HepG2 (cell line): Measurements from ENCODE around the gene GNAI2. TPM values are rescaled to one million over a fixed set of nuclear protein-coding genes. Genes with fewer than 3 reads are reported as not detected.

ENCODE experiments used
- FOXK2 ChIP-seq: fragments of 450-650 bp; IDR thresholded peaks from 2 replicates; pipeline ENCODE4 v1.6.1; 2016
- HNRNPLL ChIP-seq: fragments of 200-400 bp; formaldehyde crosslinking; IDR thresholded peaks from 2 replicates; pipeline ENCODE4 v1.6.1; 2017; ENCODE audit warnings: mild to moderate bottlenecking, low read depth, low read length; ENCODE audit not compliant: poor library complexity, severe bottlenecking
- KAT7 ChIP-seq: IDR thresholded peaks from 2 replicates; pipeline ENCODE4 v1.6.1; 2018; ENCODE audit warnings: borderline replicate concordance, missing compliant biosample characterization
- KDM5A ChIP-seq: fragments of 200-600 bp; sonication (generic); IDR thresholded peaks from 2 replicates; pipeline ENCODE4 v1.7.0; 2018; ENCODE audit warnings: antibody characterized with exemption, mild to moderate bottlenecking, low read length, borderline replicate concordance
- KLF15 ChIP-seq: sonication (generic); formaldehyde crosslinking; IDR thresholded peaks from 2 replicates; pipeline ENCODE4 v1.8.1; 2023; ENCODE audit warnings: borderline replicate concordance, mild to moderate bottlenecking, inconsistent platforms, missing genetic modification reagents, mixed read lengths
- MAFK ChIP-seq, 2 experiments: IDR thresholded peaks in 1 of 2; conservative IDR thresholded peaks in 1 of 2; 2 replicates each; pipeline ENCODE4 v1.6.1; 2011; ENCODE audit warnings: improper control_type of control experiment in 2 of 2, low read length in 2 of 2
- MTA3 ChIP-seq: sonication (generic); formaldehyde crosslinking; IDR thresholded peaks from 2 replicates; pipeline ENCODE4 v1.4.0; 2020; ENCODE audit warnings: missing genetic modification reagents
- NBN ChIP-seq: fragments of 450-650 bp; conservative IDR thresholded peaks from 2 replicates; pipeline ENCODE4 v1.6.1; 2017
- RAD21 ChIP-seq: fragments of 450-650 bp; formaldehyde crosslinking; IDR thresholded peaks from 2 replicates; pipeline ENCODE4 v1.5.0; 2020; ENCODE audit warnings: mild to moderate bottlenecking
- SIX1 ChIP-seq: sonication (generic); formaldehyde crosslinking; IDR thresholded peaks from 2 replicates; pipeline ENCODE4 v1.4.0; 2020; ENCODE audit warnings: missing genetic modification reagents, borderline replicate concordance
- TSC22D2 ChIP-seq: sonication (generic); formaldehyde crosslinking; IDR thresholded peaks from 2 replicates; pipeline ENCODE4 v1.5.1; 2020; ENCODE audit warnings: missing genetic modification reagents, mild to moderate bottlenecking, borderline replicate concordance
- ZBTB20 ChIP-seq: sonication (generic); formaldehyde crosslinking; IDR thresholded peaks from 2 replicates; pipeline ENCODE4 v1.8.1; 2023; ENCODE audit warnings: missing genetic modification reagents, low read depth, mild to moderate bottlenecking, borderline replicate concordance
- ZNF101 ChIP-seq: sonication (generic); formaldehyde crosslinking; IDR thresholded peaks from 2 replicates; pipeline ENCODE4 v1.4.0; 2020; ENCODE audit warnings: mild to moderate bottlenecking, low read depth, missing genetic modification reagents, borderline replicate concordance
- ZNF121 ChIP-seq: sonication (generic); formaldehyde crosslinking; IDR thresholded peaks from 2 replicates; pipeline ENCODE4 v1.5.0; 2020; ENCODE audit warnings: mild to moderate bottlenecking, missing genetic modification reagents
- ZNF430 ChIP-seq: sonication (generic); formaldehyde crosslinking; IDR thresholded peaks from 2 replicates; pipeline ENCODE4 v1.9.0; 2021; ENCODE audit warnings: mild to moderate bottlenecking, missing genetic modification reagents
- ZNF569 ChIP-seq: sonication (generic); formaldehyde crosslinking; IDR thresholded peaks from 2 replicates; pipeline ENCODE4 v1.5.0; 2020; ENCODE audit warnings: mild to moderate bottlenecking, missing genetic modification reagents, moderate library complexity, borderline replicate concordance
- ZNF713 ChIP-seq: sonication (generic); formaldehyde crosslinking; IDR thresholded peaks from 2 replicates; pipeline ENCODE4 v1.4.0; 2020; ENCODE audit warnings: mild to moderate bottlenecking, missing genetic modification reagents
- ZNF777 ChIP-seq: sonication (generic); formaldehyde crosslinking; IDR thresholded peaks from 2 replicates; pipeline ENCODE4 v1.4.0; 2020; ENCODE audit warnings: missing genetic modification reagents
- ZNF850 ChIP-seq: sonication (generic); formaldehyde crosslinking; conservative IDR thresholded peaks from 2 replicates; pipeline ENCODE4 v1.9.0; 2021; ENCODE audit warnings: mild to moderate bottlenecking, missing genetic modification reagents
- polyA plus RNA-seq, 8 experiments: library from polyadenylated mRNA; depleted of rRNA in 3 of 8; stranded (reverse) in 7 of 8; unstranded in 1 of 8; fragments of >200 nt; fragmentation: Illumina TruSeq in 4 of 8; extraction: Trizol in 4 of 8; gene quantifications; 2 replicates each; pipeline versions ENCODE4 v1.2.1 to v1.2.3, GENCODE V29; 2011 to 2016; ENCODE audit warnings: low read depth in 4 of 8, missing spikeins in 1 of 8, mixed read lengths in 1 of 8; ENCODE audit not compliant: insufficient read depth in 1 of 8
- total RNA-seq, 5 experiments: library from RNA; depleted of rRNA; stranded (reverse); fragments of >200 nt; fragmentation: Illumina TruSeq; extraction: Trizol; gene quantifications; 2 replicates each; pipeline ENCODE4 v1.2.3, GENCODE V29; 2016; ENCODE audit warnings: low read depth in 1 of 5
- TF ChIP-seq, protein P1 (sequence below): sonication (generic); formaldehyde crosslinking; IDR thresholded peaks from 2 replicates; pipeline ENCODE4 v1.9.0; 2021; ENCODE audit warnings: missing genetic modification reagents, borderline replicate concordance
- TF ChIP-seq, protein P2 (sequence below): sonication (generic); formaldehyde crosslinking; IDR thresholded peaks from 2 replicates; pipeline ENCODE4 v1.4.0; 2020; ENCODE audit warnings: missing genetic modification reagents, borderline replicate concordance
- TF ChIP-seq, protein P3 (sequence below): sonication (generic); formaldehyde crosslinking; IDR thresholded peaks from 2 replicates; pipeline ENCODE4 v1.5.1; 2020; ENCODE audit warnings: missing genetic modification reagents, mild to moderate bottlenecking, borderline replicate concordance
- TF ChIP-seq, protein P4 (sequence below): sonication (generic); formaldehyde crosslinking; conservative IDR thresholded peaks from 2 replicates; pipeline ENCODE4 v1.5.0; 2020; ENCODE audit warnings: missing genetic modification reagents

GNAI2 gene
- total and polyA plus RNA-seq, 2 of the 13 experiments (the other 11 are each of a cell fraction or from before 2014, with no cell fraction given), result 51.1 to 66.2 TPM

DNA sequence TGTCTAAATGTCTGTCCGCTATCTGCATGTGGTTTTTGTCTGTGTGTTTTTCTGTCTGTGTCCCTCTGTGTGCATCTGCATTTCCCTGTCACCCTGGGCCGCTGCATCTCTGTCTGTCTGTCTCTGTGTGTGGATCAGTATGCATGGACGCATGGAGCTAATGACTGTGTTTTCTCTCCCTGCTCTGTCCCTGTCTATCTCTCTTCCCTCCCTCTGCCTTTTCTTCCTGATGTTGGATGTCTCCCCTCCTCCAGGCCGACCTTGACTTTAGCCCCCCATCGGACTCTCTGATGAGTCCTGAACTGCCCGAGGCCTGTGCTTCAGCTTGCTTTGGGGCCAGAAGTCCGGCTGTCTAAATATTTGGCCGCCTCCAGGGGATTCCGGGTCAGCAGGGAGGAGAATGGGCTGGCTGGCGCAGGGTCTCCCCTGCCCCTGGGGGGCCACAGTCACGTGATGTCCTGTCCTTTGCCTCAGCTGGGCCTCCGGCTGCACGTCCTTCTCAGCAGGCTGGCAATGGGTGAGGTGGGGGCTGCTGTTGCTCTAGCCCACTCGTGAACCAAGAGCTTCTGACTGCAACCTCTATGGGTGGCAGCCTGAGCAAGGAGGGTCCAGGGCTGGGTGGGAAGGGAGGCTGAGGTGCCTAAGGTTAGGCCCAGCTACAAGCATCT is 27.2 kb upstream of the GNAI2 start (continued):
- peak; percentile 69; the same call in 1 of the 2 replicates for TF ChIP-seq FOXK2
- no peak for TF ChIP-seq MTA3 (CRISPR knock-in tag)
- TF ChIP-seq, protein P1, sequence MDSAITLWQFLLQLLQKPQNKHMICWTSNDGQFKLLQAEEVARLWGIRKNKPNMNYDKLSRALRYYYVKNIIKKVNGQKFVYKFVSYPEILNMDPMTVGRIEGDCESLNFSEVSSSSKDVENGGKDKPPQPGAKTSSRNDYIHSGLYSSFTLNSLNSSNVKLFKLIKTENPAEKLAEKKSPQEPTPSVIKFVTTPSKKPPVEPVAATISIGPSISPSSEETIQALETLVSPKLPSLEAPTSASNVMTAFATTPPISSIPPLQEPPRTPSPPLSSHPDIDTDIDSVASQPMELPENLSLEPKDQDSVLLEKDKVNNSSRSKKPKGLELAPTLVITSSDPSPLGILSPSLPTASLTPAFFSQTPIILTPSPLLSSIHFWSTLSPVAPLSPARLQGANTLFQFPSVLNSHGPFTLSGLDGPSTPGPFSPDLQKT, result no peak
- peak; percentile 47; the same call in 1 of the 2 replicates for TF ChIP-seq TSC22D2
- no peak for TF ChIP-seq ZNF713 (CRISPR knock-in tag)
- TF ChIP-seq, protein P2, sequence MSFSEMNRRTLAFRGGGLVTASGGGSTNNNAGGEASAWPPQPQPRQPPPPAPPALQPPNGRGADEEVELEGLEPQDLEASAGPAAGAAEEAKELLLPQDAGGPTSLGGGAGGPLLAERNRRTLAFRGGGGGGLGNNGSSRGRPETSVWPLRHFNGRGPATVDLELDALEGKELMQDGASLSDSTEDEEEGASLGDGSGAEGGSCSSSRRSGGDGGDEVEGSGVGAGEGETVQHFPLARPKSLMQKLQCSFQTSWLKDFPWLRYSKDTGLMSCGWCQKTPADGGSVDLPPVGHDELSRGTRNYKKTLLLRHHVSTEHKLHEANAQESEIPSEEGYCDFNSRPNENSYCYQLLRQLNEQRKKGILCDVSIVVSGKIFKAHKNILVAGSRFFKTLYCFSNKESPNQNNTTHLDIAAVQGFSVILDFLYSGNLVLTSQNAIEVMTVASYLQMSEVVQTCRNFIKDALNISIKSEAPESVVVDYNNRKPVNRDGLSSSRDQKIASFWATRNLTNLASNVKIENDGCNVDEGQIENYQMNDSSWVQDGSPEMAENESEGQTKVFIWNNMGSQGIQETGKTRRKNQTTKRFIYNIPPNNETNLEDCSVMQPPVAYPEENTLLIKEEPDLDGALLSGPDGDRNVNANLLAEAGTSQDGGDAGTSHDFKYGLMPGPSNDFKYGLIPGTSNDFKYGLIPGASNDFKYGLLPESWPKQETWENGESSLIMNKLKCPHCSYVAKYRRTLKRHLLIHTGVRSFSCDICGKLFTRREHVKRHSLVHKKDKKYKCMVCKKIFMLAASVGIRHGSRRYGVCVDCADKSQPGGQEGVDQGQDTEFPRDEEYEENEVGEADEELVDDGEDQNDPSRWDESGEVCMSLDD (CRISPR knock-in tag), result peak; percentile 92; the same call in 1 of the 2 replicates
- TF ChIP-seq ZNF121, result 0 out of 2 replicates have a peak, but pooled peaks have one; percentile 25
- TF ChIP-seq ZNF569 (CRISPR knock-in tag), result no peak
- peak; percentile 49; the same call in 1 of the 2 replicates for TF ChIP-seq NBN
- TF ChIP-seq, protein P3, sequence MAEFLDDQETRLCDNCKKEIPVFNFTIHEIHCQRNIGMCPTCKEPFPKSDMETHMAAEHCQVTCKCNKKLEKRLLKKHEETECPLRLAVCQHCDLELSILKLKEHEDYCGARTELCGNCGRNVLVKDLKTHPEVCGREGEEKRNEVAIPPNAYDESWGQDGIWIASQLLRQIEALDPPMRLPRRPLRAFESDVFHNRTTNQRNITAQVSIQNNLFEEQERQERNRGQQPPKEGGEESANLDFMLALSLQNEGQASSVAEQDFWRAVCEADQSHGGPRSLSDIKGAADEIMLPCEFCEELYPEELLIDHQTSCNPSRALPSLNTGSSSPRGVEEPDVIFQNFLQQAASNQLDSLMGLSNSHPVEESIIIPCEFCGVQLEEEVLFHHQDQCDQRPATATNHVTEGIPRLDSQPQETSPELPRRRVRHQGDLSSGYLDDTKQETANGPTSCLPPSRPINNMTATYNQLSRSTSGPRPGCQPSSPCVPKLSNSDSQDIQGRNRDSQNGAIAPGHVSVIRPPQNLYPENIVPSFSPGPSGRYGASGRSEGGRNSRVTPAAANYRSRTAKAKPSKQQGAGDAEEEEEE, result no peak
- TF ChIP-seq, protein P4, sequence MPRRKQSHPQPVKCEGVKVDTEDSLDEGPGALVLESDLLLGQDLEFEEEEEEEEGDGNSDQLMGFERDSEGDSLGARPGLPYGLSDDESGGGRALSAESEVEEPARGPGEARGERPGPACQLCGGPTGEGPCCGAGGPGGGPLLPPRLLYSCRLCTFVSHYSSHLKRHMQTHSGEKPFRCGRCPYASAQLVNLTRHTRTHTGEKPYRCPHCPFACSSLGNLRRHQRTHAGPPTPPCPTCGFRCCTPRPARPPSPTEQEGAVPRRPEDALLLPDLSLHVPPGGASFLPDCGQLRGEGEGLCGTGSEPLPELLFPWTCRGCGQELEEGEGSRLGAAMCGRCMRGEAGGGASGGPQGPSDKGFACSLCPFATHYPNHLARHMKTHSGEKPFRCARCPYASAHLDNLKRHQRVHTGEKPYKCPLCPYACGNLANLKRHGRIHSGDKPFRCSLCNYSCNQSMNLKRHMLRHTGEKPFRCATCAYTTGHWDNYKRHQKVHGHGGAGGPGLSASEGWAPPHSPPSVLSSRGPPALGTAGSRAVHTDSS (CRISPR knock-in tag), result no peak
- TF ChIP-seq KLF15, result no peak; the same call in 1 of the 2 replicates
- peak; percentile 25 for TF ChIP-seq HNRNPLL
- no peak for TF ChIP-seq ZNF850
- TF ChIP-seq ZNF777 (CRISPR knock-in tag), result no peak; the same call in 1 of the 2 replicates
- TF ChIP-seq MAFK (conservative IDR thresholded peaks at IDR 0.05 in 1 of 2, IDR thresholded peaks at IDR 0.05 in 1 of 2; ENCODE audit: low read length in 2 of 2), result no peak
- peak; percentile 67; the same call in 1 of the 2 replicates for TF ChIP-seq ZNF430 (CRISPR knock-in tag)
- no peak; the same call in 1 of the 2 replicates for TF ChIP-seq RAD21 (CRISPR knock-in tag)
- TF ChIP-seq KDM5A, result no peak
- TF ChIP-seq SIX1 (CRISPR knock-in tag), result peak; percentile 35; the same call in 1 of the 2 replicates
- peak; percentile 86 for TF ChIP-seq ZBTB20
- TF ChIP-seq ZNF101, result no peak
- TF ChIP-seq KAT7 (CRISPR knock-in tag), result peak; percentile 64; the same call in 1 of the 2 replicates
